HG02759 (cell line): ENCODE measurements around the gene CLIC3.

Experiments
- ATAC-seq: cut with Tn5 transposase; IDR thresholded peaks from one replicate; pipeline ENCODE4 v1.9.1; 2021; ENCODE audit warnings: mild to moderate bottlenecking, moderate library complexity; ENCODE audit not compliant: unreplicated experiment

The CLIC3 gene

GRCh38 chr9:137018761-137019559, 22.6 kb upstream of the CLIC3 start:
- ATAC-seq = no peak

- ATAC-seq = no peak
These were observed 21.6 kb upstream of the CLIC3 start for GRCh38 chr9:137017791-137018497.

GRCh38 chr9:137017071-137017470, 20.7 kb upstream of the CLIC3 start:
- no peak for ATAC-seq

- ATAC-seq = no peak
These were observed 20.1 kb upstream of the CLIC3 start for GRCh38 chr9:137016436-137016835.

- no peak for ATAC-seq
These were observed 19.6 kb upstream of the CLIC3 start for GRCh38 chr9:137015976-137016375.

GRCh38 chr9:137015540-137015930, 19.2 kb upstream of the CLIC3 start:
- ATAC-seq = no peak

GRCh38 chr9:137014776-137015539, 18.6 kb upstream of the CLIC3 start:
- ATAC-seq = no peak

GRCh38 chr9:137014166-137014565, 17.8 kb upstream of the CLIC3 start:
- ATAC-seq = no peak

GRCh38 chr9:137013571-137013940, 17.2 kb upstream of the CLIC3 start:
- no peak for ATAC-seq

- ATAC-seq = no peak
These were observed 16.6 kb upstream of the CLIC3 start for GRCh38 chr9:137012694-137013570.

- no peak for ATAC-seq
These were observed 15.7 kb upstream of the CLIC3 start for GRCh38 chr9:137011907-137012675.

- no peak for ATAC-seq
These were observed 14.8 kb upstream of the CLIC3 start for GRCh38 chr9:137011156-137011555.

- ATAC-seq = no peak
These were observed 13.8 kb upstream of the CLIC3 start for GRCh38 chr9:137009938-137010732.

GRCh38 chr9:137009217-137009616, 12.8 kb upstream of the CLIC3 start:
- no peak for ATAC-seq

GRCh38 chr9:137008312-137008711, 11.9 kb upstream of the CLIC3 start:
- ATAC-seq = no peak

- no peak for ATAC-seq
These were observed 11.5 kb upstream of the CLIC3 start for GRCh38 chr9:137007816-137008270.

GRCh38 chr9:137007108-137007815, 10.9 kb upstream of the CLIC3 start:
- no peak for ATAC-seq
